Skin epidermis (tissue), 12 donors: Measurements from ENCODE around the gene ACSL6.
A peak's percentile ranks its signal among the peaks of the same experiment; 100 is the strongest.

ENCODE experiments used
- H3K27ac ChIP-seq, 21 experiments: fragments of 200-600 bp; sonication (generic) in 11 of 21; one replicate each; pipeline ENCODE4 v1.5.0; 2020; ENCODE audit warnings: mild to moderate bottlenecking in 3 of 21, inconsistent platforms in 2 of 21, moderate library complexity in 2 of 21
- H3K4me3 ChIP-seq, 7 experiments: fragments of 200-600 bp; sonication (generic) in 2 of 7; one replicate each; pipeline ENCODE4 v1.5.0; 2020; ENCODE audit warnings: inconsistent platforms in 2 of 7, mild to moderate bottlenecking in 2 of 7, moderate library complexity in 1 of 7

ACSL6 gene

DNA sequence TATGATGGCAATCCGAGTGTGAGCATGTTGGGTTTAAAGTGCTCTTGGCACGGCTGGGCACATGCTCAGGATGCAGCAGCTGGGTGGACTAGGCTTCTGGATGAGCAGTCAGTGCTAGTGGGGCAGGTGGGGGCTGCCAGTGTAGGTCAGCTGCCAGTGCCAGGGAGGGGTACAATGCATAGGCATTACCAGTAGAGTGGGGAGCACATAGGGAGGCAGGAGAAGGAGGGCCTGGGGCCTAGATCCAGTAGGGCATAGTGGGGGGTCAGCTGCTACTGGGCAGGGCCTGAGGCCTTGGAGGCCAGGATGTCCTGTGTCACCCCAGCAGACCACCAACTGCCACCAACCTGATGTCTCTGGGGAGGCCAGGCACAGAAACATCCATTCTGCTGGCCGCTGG is 24.2 kb downstream of the ACSL6 start:
- Histone ChIP-seq H3K4me3 (no peak overlapping the region), H3K27ac (no peak overlapping the region)

DNA sequence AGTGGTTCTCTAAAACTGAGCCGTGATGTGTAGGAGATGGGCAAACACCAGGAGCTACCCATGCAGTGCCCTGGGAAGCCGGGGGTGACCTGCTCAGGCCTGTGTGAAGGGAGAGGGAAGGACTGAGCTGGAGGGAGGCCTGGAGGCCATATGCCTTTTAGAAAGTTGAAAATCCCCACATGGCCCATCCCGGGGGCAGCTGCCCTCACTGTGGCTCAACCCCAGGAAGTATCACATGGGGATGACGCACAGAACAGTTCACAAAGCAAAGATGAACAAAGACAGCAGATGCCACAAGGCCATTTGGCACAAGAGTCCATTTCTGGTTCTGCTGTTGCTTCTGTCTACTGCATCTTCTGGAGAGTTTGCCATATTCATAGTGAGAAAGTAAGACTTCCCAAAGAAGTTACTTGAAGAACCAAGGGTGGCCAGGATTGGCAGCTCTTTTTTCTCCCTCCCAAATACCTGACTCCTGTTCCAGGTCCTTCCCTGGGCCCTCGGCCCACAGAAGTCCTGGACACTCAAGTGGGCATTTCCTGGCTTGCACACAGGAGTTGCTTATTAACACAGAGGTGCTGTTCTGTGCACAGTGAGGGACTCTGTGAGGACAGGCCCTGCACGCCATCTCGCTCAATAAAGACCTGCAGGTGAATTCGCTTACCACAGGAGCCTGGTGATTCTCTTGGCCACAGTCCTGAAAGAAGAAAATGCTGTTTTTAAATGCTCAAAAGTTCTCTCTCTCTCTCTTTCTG is 25.1 kb downstream of the ACSL6 start:
- H3K4me3 ChIP-seq, result no peak overlapping the region
- H3K27ac ChIP-seq, result no peak overlapping the region

DNA sequence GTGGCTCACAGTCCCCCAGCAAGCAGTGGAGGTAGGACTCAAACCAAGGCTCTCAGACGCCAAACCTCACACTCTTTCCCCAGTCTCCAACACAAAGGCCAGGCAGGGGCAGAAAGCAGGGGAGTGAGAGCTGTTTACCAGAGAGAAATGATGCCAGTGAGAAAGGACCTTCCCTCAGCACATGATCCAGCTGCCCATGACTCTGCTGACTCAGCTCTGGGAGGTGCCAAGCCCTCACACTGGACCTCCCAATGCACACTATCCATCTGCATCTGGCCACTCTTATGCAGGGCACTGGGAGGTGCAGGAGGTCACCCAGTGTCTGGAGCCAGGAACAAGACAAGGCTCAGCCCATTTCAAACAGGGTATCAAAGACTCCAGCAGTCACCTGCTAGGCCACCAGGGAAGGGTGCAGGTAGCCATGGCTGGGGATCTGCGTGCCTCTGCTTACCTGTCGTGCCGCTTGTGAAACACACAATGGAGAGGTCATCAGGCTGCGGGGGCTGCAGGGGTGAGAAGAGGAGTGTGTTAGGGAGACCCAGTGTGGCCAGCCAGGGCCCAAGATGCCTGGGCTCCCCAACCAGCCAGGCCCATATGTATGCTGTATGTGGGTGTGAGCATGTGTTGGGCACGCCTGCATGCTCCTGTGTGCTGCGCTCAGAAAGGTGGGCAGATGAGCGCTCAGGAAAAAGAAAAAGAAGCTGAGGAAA is 26.3 kb downstream of the ACSL6 start:
- H3K27ac ChIP-seq, result no peak overlapping the region
- no peak overlapping the region for H3K4me3 ChIP-seq

DNA sequence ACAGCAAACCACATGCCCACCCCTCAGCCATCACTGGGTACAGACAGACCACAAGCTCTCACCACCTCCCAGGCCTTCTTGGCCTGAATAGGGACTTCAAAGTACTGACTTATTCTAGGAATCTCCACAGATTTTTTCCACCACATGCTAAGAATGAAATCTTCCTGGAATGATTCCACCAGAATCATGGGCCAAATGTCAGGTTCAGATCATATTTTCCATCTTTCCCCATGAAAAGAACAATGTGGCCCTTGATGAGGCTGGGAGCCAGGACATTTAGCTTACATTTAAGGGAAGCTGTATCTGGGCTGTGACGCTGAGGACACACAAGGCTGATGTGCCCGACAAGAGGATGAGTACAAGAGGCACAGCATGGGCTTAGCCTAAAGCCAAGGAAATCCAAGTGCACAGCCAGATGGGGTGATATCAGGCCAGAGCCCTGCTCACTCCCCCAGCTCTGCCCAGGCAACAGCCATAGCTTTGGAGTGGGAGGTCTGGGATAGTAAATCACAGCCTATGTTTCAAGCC is 28.1 kb downstream of the ACSL6 start:
- no peak overlapping the region for H3K4me3 ChIP-seq
- H3K27ac ChIP-seq, result peak overlapping the region in 2 of 21 experiments; percentile 14 to 27

DNA sequence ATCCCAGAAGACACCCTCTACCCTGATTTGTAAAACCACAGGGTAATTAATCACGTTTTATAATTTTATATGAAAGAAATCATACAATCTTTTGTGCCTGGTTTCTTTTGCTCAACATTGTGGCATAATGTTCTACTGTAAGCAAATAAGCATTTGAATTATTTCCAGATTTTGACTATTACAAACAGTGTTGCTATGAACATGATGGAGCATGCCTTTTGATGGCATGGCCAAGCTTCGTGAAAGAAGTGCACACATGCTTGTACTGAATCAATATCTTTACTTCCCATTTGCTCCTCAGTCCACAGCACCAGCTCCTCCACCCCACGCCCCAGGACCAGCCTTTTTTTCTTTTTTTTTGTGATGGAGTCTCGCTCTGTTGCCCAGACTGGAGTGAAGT is 29.9 kb downstream of the ACSL6 start:
- Histone ChIP-seq H3K27ac (no peak overlapping the region), H3K4me3 (no peak overlapping the region)

DNA sequence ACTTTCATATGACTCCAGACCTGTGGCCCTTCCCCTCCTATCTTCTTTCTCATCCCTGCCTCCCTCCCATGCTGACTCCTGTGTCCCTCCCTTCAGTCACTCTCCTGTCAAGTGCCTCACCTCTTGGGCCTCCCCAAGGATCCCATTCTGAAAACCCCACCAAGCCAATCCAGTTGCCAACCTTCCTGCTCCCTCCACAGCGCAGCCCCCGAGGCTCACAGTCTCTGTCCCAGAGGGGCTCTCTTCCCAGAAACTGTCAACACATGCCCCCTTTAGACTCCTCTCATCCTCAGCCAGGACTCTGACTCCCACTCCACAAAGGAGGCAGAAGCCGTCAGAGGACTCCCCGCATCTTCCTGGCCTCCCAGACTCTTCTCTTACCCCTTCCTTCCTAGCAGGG is 30.8 kb downstream of the ACSL6 start:
- H3K4me3 ChIP-seq, result no peak overlapping the region
- H3K27ac ChIP-seq, result no peak overlapping the region

DNA sequence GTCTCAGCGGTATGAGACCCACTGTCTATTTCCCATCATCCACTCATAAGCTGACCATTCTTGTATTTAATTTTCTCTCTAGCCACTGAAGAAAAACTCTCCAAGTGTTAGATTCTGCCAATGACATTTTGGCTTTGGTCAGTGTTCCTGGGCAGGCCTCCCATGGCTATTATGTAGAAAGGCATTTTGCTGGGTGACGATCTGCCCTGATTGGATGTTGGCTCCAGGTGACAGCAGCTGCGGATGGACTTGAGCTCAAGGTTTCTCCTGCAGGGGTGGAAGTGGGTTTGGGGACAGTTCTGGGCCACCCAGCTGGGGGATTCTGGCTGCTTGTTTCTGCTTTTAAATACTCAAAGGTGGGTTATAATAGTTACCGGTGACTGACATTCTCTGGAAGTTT is 31.6 kb downstream of the ACSL6 start:
- Histone ChIP-seq H3K27ac (no peak overlapping the region), H3K4me3 (no peak overlapping the region)

DNA sequence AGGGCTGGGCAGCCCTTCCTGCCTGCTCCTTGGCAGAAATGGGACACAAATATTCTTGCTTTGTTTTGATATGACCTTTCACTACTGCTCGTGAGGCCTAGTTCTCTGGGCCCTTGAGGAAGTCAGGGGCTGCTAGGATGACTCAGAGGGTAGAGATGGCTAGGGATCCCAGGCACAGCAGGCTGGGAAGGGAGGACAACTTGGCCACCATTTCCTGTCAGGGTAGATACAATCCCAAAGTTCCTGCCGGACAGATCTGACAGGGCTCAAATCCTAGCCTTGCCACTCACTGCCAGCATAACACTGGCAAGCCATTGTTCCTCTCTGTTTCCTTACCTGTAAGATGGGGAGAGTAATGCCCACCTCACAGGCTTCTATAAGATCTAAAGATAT is 34.2 kb downstream of the ACSL6 start:
- Histone ChIP-seq H3K27ac (no peak overlapping the region), H3K4me3 (no peak overlapping the region)

DNA sequence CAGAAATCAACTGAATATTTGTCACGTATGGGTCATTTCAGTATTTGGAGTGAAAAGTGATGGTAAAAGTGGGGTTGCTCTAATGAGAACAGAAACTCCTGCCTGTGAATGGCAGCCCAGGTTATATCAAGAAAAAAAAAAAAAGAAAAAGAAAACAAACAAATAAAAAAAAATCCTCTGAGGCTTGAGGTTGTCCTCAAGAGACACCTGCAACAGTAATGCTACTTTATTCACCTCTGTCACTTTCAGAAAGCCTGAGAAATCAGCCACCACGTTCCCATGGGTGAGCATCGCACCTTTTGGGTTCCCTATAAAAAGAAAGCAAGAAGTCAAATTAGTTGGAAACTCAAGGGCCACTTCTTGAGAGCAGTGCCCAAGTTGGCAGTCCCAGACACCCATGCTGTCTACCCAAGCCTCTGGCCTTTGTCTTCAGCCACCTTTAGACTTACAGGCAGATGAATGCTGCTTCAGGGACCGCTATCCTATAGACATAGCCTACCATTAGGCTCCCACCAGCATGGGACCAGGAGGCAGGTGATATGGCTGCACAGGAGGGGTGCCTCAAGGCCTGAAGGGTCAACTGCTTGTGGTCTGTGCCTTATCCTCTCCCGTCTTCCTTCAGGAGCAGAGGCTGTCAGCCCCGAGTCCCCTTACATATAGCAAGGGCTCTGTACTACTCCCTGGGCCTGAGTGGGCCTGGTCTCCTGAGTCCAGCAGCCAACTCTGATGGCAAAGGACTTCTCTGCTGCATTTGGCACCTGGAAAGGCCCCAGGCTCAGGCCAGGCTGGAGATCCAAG is 34.8 kb downstream of the ACSL6 start:
- no peak overlapping the region for H3K27ac ChIP-seq
- no peak overlapping the region for H3K4me3 ChIP-seq

DNA sequence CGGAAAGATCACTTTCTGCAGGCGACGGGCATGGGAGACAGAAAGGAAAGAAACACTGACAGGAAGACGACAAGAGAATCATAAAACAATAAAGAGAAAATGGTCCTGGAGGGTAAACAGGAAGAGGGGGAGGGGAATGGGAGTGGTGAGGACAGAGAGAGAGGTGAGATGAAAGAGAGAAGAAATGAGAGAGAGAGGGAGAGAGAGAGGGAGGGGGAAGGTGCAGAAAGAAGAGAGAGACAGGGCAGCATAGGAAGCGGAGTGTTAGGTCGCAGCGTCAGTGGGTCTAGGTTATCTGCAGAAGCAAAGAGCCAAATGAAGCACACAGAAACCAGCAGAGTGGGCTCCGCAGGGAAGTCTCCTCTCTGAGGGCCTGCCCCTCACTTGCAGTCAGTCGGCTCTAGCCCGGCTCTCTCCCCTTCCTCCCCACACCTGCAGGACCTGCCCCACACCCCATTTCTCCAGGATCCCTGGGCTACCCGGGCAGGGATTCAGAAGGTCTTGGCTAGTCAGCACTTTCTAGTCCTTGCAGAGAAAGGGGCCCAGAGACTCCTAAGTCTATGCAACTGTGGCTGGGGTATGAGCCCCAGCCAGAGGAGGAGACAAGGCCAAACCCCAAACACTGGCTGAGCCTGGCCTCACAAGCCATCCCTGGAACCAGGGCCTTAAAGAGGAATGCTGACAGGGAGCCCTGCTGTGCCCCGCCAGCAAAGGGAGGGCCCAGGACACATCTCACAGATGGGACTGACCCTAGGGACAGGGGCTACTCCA is 36.3 kb downstream of the ACSL6 start:
- H3K27ac ChIP-seq, result peak overlapping the region in 7 of 21 experiments; percentile 19 to 79 (median 47)
- H3K4me3 ChIP-seq, result no peak overlapping the region

DNA sequence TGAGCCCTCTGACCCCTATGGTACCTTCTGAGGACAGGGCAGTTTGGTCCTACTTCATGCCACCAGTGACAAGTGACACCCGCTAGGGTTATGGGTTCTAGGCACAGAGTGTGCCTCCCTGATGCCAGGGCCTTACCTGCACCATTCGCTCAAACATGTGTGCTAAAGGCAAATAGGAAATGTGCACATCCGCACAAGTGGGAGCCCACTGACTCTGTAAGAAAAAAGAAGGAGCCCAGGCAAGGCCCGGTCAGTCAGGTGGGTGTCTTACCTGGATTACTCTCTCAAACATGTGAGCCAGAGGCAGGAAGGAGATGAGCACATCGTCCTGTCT is 36.9 kb downstream of the ACSL6 start:
- Histone ChIP-seq H3K4me3 (no peak overlapping the region), H3K27ac (peak overlapping the region in 5 of 21 experiments; percentile 5 to 79 (median 62))

DNA sequence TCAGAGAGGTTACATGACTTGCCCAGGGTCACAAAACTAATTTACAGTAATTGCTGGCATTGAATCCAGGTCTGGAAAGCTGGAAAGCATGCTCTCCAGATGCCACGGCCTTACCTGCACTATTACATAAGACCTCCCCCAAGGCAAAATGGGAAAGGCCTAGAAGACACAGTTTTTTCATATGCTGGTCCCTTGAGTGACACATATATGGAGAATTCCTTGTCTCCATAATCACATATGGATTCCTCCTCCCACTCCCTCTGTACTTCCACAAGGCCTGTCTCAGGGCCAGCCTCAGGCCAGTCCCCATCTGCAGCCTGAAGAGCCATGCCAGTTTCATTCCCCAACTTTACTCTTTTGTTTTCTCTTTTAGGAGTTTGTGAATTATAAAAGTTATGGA is 37.4 kb downstream of the ACSL6 start:
- Histone ChIP-seq H3K27ac (peak overlapping the region in 4 of 21 experiments; percentile 27 to 79 (median 65)), H3K4me3 (no peak overlapping the region)

DNA sequence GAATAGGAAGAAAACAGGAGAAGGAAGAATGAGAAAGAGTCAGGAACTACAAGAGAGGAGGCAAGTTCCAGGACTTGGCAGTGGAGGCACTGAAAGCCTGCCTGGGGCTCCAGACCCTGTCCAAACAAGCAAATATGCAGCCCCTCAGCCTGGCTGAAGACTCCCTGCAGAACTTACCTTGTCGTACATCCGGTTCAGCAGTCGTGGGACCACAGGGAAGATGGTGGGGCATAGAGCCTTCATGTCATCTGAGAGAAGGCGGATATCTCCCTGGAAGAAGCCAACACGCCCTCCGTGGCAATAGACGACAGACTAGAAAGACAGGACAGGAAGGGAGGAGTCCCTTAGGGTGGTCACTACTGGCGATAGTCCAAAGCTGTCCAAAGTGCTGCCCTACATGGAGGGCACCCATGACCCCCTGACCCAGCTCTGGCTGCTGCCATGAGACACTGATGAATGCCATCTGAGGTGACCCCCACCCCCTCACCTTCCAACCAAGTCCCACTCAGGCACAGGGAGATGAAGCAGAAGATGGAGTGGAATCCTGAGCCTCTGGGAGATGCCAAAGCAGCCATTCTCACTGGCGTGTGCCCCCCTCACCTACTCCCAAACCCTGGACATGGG is 38.3 kb downstream of the ACSL6 start:
- Histone ChIP-seq H3K27ac (no peak overlapping the region), H3K4me3 (no peak overlapping the region)

DNA sequence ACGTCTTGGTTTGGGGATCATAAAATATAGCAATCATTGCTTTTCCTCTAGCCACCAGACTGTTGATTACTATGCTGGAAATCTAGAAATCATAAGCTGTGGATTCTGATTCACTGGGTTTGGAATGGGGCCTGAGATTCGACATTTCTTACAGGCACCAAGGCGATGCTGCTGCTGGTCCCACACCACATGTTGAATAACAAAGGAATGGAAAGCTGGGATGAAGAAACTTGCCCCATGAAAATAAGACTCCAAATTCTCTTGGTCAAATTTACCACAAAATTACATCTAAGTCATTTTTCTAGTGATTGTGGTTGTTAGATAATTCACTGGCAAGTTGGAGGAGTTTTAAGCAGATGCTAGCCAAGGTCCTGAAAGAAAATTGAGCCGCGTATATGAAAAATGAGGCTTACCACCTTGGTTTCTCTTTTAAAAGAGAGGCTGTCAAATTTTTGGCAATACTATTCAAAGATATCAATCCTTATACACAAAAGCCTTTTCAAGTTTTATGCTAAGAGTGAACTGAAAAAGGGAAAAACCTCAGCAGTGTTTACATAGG is 43.0 kb downstream of the ACSL6 start:
- H3K4me3 ChIP-seq, result no peak overlapping the region
- H3K27ac ChIP-seq, result no peak overlapping the region

DNA sequence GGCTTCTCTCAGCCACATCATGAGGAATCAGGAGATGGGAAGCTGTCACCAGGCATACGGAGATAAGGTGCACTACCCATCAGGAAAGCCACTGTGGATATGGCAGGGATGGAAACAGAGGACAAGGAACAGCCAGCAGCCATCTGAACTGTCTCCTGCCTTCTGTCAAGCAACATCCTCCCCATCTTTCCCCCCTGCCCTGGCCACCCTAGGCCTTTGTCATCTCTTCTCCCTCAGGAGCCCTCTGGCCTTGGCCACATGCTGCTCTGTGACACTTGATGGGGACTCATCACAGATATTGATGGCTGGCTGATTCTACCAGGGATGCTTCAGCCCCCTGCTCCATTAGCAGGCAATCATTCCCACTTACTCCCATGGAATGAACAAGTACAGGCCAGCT is 44.9 kb downstream of the ACSL6 start:
- Histone ChIP-seq H3K27ac (no peak overlapping the region), H3K4me3 (no peak overlapping the region)

DNA sequence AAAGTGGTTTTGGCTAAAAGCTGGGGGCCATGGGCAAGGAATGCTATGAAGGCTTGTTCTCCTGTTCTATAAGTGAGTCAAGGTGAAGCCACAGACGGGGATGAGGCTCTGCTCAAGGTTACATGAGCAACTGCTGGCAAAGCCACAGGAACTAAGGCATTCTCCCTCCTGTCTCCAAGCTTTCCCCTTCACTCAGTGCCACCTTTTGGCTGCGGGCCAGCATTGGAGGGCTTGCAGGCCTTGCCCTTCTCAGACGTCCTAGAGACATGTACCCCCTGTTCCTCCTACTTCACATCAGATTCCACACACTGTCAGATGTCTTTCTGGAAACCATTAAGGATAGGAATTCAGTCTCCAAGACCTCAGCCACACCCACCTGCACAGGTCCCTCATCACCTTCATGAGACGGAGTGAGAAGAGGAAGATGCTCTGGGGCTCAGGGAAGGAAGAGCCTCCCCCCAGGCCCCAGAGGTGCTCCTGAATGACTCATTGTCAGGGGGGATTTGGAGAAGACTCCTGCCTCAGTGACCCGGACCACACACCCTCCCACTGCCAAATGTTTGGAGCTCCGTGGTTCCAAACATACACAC is 45.5 kb downstream of the ACSL6 start:
- H3K4me3 ChIP-seq, result no peak overlapping the region
- no peak overlapping the region for H3K27ac ChIP-seq

DNA sequence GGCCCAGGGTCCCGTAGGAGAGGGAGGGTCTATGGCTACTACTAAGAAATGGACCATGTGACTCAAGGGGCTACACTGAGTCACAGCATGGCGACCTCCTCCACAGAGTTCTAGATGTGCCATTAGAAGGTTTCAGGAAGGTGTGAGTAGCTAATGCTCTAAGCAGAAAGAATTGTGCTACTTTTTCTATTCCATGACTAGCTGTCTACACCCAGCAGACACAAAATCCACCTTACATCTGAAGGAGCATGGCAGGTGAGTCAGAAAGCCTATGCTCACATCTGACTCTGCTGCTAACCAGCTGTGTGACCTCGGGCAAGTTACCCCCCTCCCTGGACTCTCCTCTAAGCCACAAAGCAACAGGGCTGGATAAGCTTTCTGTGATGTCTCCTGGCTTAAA is 51.6 kb downstream of the ACSL6 start:
- Histone ChIP-seq H3K27ac (no peak overlapping the region), H3K4me3 (no peak overlapping the region)

DNA sequence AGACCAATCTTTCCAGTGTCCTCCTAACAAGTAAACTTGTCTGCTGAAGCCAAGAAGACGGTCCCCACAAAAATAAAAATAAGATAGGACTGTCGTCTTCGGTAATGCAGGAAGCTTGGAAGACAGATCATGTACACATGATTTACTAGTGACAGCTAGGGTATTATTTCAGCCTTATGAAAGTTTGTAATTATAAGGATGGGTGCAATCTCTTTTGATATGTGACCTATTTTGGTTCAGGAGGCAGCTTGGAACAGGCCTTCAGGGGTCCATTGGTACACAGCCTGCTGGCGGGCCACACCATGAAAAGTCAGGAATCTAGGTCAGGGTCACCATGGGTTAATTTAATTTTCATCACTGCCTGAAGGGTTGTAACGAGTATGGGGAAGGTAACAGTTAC is 52.3 kb downstream of the ACSL6 start:
- no peak overlapping the region for H3K4me3 ChIP-seq
- no peak overlapping the region for H3K27ac ChIP-seq
